Measurements from ENCODE around the gene ARHGAP28.
A peak's percentile ranks its signal among the peaks of the same experiment; 100 is the strongest.
"Not testable (repeated sequence)": the region's sequence is repeated elsewhere in the genome, so short reads cannot be mapped to it uniquely, and the experiment has no call there.

Gene ARHGAP28

DNA sequence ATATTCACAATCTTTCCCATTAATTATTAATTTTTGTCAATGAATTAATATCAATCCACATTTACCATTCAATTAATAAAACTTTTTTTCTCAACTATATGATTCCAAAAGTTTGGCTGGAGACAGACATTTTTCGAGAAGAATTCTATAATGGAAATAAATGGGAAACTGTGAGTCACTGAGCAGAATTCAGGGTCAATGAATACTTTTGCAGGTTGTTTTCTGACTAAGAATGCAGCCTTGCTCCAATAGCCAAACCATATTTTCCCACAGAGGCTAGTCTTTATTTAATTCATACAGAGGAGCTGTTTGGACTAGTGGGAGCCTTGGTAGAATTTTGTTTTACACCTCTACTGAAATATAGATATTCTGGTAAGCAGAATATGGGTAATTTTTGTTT lies 82.3 kb downstream of the ARHGAP28 start:
- Histone ChIP-seq H3K4me1 (ENCODE audit: control insufficient read depth, insufficient read depth, low read length, poor library complexity, severe bottlenecking) (no peaks in the 10 kb centered on the region), H3K27ac (ENCODE audit: low read depth, low read length, severe bottlenecking) (no peak overlapping the region), H3K36me3 (ENCODE audit: control insufficient read depth, insufficient read depth, low read length) (no peaks in the 10 kb centered on the region), H3K4me3 (ENCODE audit: extremely low read depth, insufficient read depth, low read length, poor library complexity, severe bottlenecking) (no peak overlapping the region), H3K9me3 (ENCODE audit: control insufficient read depth, low read length) (peaks cover 9% of the 10 kb centered on the region)
- no CpG with 5 or more reads among the region's 1 CpG for WGBS, 2 experiments (ENCODE audit: insufficient coverage in 2 of 2)

DNA sequence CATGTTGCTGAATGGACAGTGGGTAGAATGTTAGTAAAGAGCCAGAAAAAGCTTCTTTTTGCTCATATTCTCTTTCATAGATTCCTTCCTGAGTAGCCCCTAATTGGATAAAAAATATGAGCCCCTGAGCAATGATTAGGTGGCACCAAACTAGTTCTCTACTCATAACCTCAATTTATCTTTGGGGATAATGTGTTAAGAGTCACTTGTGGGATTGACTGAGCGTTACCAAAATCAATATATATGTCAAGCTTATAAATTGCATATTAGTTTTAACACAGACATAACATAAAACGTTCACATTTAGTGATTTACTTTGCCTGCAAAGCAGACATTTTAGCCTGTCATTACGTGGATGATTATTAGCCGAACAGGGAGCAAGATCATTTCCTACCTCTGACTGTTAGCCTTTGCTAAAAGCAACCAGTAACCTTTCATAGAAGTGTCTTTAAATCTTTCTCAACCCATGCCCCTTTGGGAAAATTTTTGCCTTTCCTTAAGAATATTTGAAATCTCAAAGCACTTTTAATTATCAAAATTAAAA lies 85.4 kb downstream of the ARHGAP28 start:
- no peaks in the 10 kb centered on the region for H3K4me1 ChIP-seq (ENCODE audit: control insufficient read depth, insufficient read depth, low read length, poor library complexity, severe bottlenecking)
- H3K36me3 ChIP-seq (ENCODE audit: control insufficient read depth, insufficient read depth, low read length), result no peaks in the 10 kb centered on the region
- H3K9me3 ChIP-seq (ENCODE audit: control insufficient read depth, low read length), result no peaks in the 10 kb centered on the region
- H3K4me3 ChIP-seq (ENCODE audit: extremely low read depth, insufficient read depth, low read length, poor library complexity, severe bottlenecking), result no peak overlapping the region
- WGBS, 2 experiments (ENCODE audit: insufficient coverage in 2 of 2), result 81 to 95% methylated on average over 3 of the region's 4 CpGs
- no peak overlapping the region for H3K27ac ChIP-seq (ENCODE audit: low read depth, low read length, severe bottlenecking)

- Histone ChIP-seq H3K36me3 (ENCODE audit: control insufficient read depth, insufficient read depth, low read length) (no peaks in the 10 kb centered on the region), H3K27ac (ENCODE audit: low read depth, low read length, severe bottlenecking) (peak overlapping the region; percentile 42), H3K4me1 (ENCODE audit: control insufficient read depth, insufficient read depth, low read length, poor library complexity, severe bottlenecking) (no peaks in the 10 kb centered on the region), H3K9me3 (ENCODE audit: control insufficient read depth, low read length) (no peaks in the 10 kb centered on the region), H3K4me3 (ENCODE audit: extremely low read depth, insufficient read depth, low read length, poor library complexity, severe bottlenecking) (no peak overlapping the region)
- 83 to 96% methylated on average over 1 to 2 of the region's 3 CpGs for WGBS, 2 experiments (ENCODE audit: insufficient coverage in 2 of 2)
These were observed 86.6 kb downstream of the ARHGAP28 start for GRCh38 chr18:6816154-6816553.

- no peaks in the 10 kb centered on the region for H3K36me3 ChIP-seq (ENCODE audit: control insufficient read depth, insufficient read depth, low read length)
- 50 to 75% methylated on average over 1 of the region's 1 CpG for WGBS, 2 experiments (ENCODE audit: insufficient coverage in 2 of 2)
- H3K9me3 ChIP-seq (ENCODE audit: control insufficient read depth, low read length), result no peaks in the 10 kb centered on the region
- H3K4me3 ChIP-seq (ENCODE audit: extremely low read depth, insufficient read depth, low read length, poor library complexity, severe bottlenecking), result no peak overlapping the region
- H3K27ac ChIP-seq (ENCODE audit: low read depth, low read length, severe bottlenecking), result no peak overlapping the region
- H3K4me1 ChIP-seq (ENCODE audit: control insufficient read depth, insufficient read depth, low read length, poor library complexity, severe bottlenecking), result no peaks in the 10 kb centered on the region
These were observed 89.8 kb downstream of the ARHGAP28 start for GRCh38 chr18:6819332-6819731.

- Histone ChIP-seq H3K4me1 (ENCODE audit: control insufficient read depth, insufficient read depth, low read length, poor library complexity, severe bottlenecking) (no peaks in the 10 kb centered on the region), H3K4me3 (ENCODE audit: extremely low read depth, insufficient read depth, low read length, poor library complexity, severe bottlenecking) (no peak overlapping the region), H3K9me3 (ENCODE audit: control insufficient read depth, low read length) (no peaks in the 10 kb centered on the region), H3K27ac (ENCODE audit: low read depth, low read length, severe bottlenecking) (no peak overlapping the region), H3K36me3 (ENCODE audit: control insufficient read depth, insufficient read depth, low read length) (peaks cover 6% of the 10 kb centered on the region)
These were observed 90.8 kb downstream of the ARHGAP28 start for GRCh38 chr18:6820314-6820713.

DNA sequence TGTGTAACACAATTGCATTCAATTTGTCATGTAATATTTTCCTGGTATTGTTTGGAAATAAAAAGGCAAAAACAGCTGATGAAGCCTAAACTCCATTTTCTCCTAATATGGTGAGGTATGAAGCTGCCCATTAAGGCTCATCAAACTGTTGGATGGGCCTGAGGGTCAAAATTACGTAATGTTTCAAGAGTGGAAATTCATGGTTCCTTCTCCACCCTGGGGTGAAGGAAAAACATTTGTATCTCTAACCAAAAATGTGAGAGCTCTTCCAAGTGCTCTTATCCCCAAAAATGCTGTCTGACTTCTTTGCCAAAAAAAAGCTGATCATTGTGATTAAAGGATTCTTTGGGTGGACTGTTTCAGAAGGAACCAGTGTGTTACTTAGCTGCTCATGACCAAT lies 91.8 kb downstream of the ARHGAP28 start:
- Histone ChIP-seq H3K27ac (ENCODE audit: low read depth, low read length, severe bottlenecking) (no peak overlapping the region), H3K4me3 (ENCODE audit: extremely low read depth, insufficient read depth, low read length, poor library complexity, severe bottlenecking) (no peak overlapping the region), H3K9me3 (ENCODE audit: control insufficient read depth, low read length) (no peaks in the 10 kb centered on the region), H3K36me3 (ENCODE audit: control insufficient read depth, insufficient read depth, low read length) (peaks cover 11% of the 10 kb centered on the region), H3K4me1 (ENCODE audit: control insufficient read depth, insufficient read depth, low read length, poor library complexity, severe bottlenecking) (no peaks in the 10 kb centered on the region)
- 100% methylated on average over 1 of the region's 1 CpG; no CpG with 5 or more reads in 1 of the 2 experiments for WGBS, 2 experiments (ENCODE audit: insufficient coverage in 2 of 2)

DNA sequence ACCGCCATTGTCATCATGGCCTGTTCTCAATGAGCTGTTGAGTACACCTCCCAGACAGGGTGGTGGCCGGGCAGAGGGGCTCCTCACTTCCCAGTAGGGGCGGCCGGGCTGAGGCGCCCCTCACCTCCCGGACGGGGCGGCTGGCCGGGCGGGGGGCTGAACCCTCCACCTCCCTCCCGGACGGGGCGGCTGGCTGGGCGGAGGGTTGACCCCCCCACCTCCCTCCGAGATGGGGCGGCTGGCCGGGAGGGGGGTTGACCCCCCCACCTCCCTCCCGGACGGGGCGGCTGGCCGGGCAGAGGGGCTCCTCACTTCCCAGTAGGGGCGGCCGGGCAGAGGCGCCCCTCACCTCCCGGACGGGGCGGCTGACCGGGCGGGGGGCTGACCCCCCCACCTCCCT lies 97.6 kb downstream of the ARHGAP28 start:
- H3K36me3 ChIP-seq (ENCODE audit: control insufficient read depth, insufficient read depth, low read length), result peaks cover 17% of the 10 kb centered on the region
- not testable (repeated sequence) for H3K4me3 ChIP-seq (ENCODE audit: extremely low read depth, insufficient read depth, low read length, poor library complexity, severe bottlenecking); H3K27ac ChIP-seq (ENCODE audit: low read depth, low read length, severe bottlenecking); H3K9me3 ChIP-seq (ENCODE audit: control insufficient read depth, low read length); H3K4me1 ChIP-seq (ENCODE audit: control insufficient read depth, insufficient read depth, low read length, poor library complexity, severe bottlenecking)
- no CpG with 5 or more reads among the region's 29 CpGs for WGBS, 2 experiments (ENCODE audit: insufficient coverage in 2 of 2)

DNA sequence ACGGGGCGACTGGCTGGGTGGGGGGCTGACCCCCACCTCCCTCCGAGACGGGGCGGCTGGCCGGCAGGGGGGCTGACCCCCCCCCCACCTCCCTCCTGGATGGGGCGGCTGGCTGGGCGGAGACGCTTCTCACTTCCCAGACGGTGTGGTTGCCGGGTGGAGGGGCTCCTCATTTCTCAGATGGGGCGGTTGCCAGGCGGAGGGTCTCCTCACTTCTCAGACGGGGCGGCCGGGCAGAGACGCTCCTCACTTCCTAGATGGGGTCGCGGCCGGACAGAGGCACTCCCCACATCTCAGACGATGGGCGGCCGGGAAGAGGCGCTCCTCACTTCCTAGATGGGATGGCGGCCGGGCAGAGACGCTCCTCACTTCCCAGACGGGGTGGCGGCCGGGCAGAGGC lies 98.0 kb downstream of the ARHGAP28 start:
- not testable (repeated sequence) for H3K4me1 ChIP-seq (ENCODE audit: control insufficient read depth, insufficient read depth, low read length, poor library complexity, severe bottlenecking)
- WGBS, 2 experiments (ENCODE audit: insufficient coverage in 2 of 2), result 93% methylated on average over 3 of the region's 30 CpGs; no CpG with 5 or more reads in 1 of the 2 experiments

GRCh38 chr18:6830916-6831315 lies 101.4 kb downstream of the ARHGAP28 start:
- peaks cover 5% of the 10 kb centered on the region for H3K36me3 ChIP-seq (ENCODE audit: control insufficient read depth, insufficient read depth, low read length)
- H3K4me3 ChIP-seq (ENCODE audit: extremely low read depth, insufficient read depth, low read length, poor library complexity, severe bottlenecking), result no peak overlapping the region
- no peaks in the 10 kb centered on the region for H3K4me1 ChIP-seq (ENCODE audit: control insufficient read depth, insufficient read depth, low read length, poor library complexity, severe bottlenecking)
- H3K27ac ChIP-seq (ENCODE audit: low read depth, low read length, severe bottlenecking), result no peak overlapping the region
- H3K9me3 ChIP-seq (ENCODE audit: control insufficient read depth, low read length), result no peaks in the 10 kb centered on the region
- WGBS, 2 experiments (ENCODE audit: insufficient coverage in 2 of 2), result no CpG with 5 or more reads among the region's 1 CpG

More for the DNA sequence above, 98.0 kb downstream of the ARHGAP28 start:
- H3K27ac ChIP-seq (ENCODE audit: low read depth, low read length, severe bottlenecking); H3K4me3 ChIP-seq (ENCODE audit: extremely low read depth, insufficient read depth, low read length, poor library complexity, severe bottlenecking); H3K9me3 ChIP-seq (ENCODE audit: control insufficient read depth, low read length): not testable (repeated sequence)
- peaks cover 17% of the 10 kb centered on the region for H3K36me3 ChIP-seq (ENCODE audit: control insufficient read depth, insufficient read depth, low read length)

GRCh38 chr18:6835345-6835744 lies 105.8 kb downstream of the ARHGAP28 start:
- no CpG with 5 or more reads among the region's 1 CpG for WGBS, 2 experiments (ENCODE audit: insufficient coverage in 2 of 2)
- H3K36me3 ChIP-seq (ENCODE audit: control insufficient read depth, insufficient read depth, low read length), result no peaks in the 10 kb centered on the region
- H3K9me3 ChIP-seq (ENCODE audit: control insufficient read depth, low read length), result no peaks in the 10 kb centered on the region
- no peaks in the 10 kb centered on the region for H3K4me1 ChIP-seq (ENCODE audit: control insufficient read depth, insufficient read depth, low read length, poor library complexity, severe bottlenecking)
- H3K27ac ChIP-seq (ENCODE audit: low read depth, low read length, severe bottlenecking), result no peak overlapping the region
- H3K4me3 ChIP-seq (ENCODE audit: extremely low read depth, insufficient read depth, low read length, poor library complexity, severe bottlenecking), result no peak overlapping the region

GRCh38 chr18:6836331-6836730 lies 106.8 kb downstream of the ARHGAP28 start:
- Histone ChIP-seq H3K4me3 (ENCODE audit: extremely low read depth, insufficient read depth, low read length, poor library complexity, severe bottlenecking) (no peak overlapping the region), H3K9me3 (ENCODE audit: control insufficient read depth, low read length) (no peaks in the 10 kb centered on the region), H3K27ac (ENCODE audit: low read depth, low read length, severe bottlenecking) (no peak overlapping the region), H3K36me3 (ENCODE audit: control insufficient read depth, insufficient read depth, low read length) (no peaks in the 10 kb centered on the region), H3K4me1 (ENCODE audit: control insufficient read depth, insufficient read depth, low read length, poor library complexity, severe bottlenecking) (no peaks in the 10 kb centered on the region)
- 100% methylated on average over 1 of the region's 1 CpG for WGBS, 2 experiments (ENCODE audit: insufficient coverage in 2 of 2)

Data from mesodermal cell (in vitro differentiated cells).